Left ventricle myocardium superior (tissue), 1 donor: ENCODE measurements around the gene HEXIM1. TPM values are rescaled to one million over a fixed set of nuclear protein-coding genes. Genes with fewer than 3 reads are reported as not detected.

Source experiments
- ATAC-seq: fragments of 200-7000 bp; cut with Tn5 transposase; one replicate; pipeline ENCODE4 v1.9.1; 2020; ENCODE audit warnings: mild to moderate bottlenecking, moderate library complexity
- DNase-seq: peaks from one replicate; pipeline ENCODE4 v3.0.0-alpha.2; 2020
- intact Hi-C: fragments of 100-400 bp; cut with micrococcal nuclease; formaldehyde crosslinking; loops from one replicate; pipeline ENCODE4 v1.11.0; 2022
- total RNA-seq: library from RNA; stranded (reverse); fragmentation: NEBNext Ultra II Directional; extraction: Animal tissue kit (Norgen Biotek cat#: 25700); gene quantifications from one replicate; pipeline ENCODE4 v1.2.1, GENCODE V29; 2021
- donor health status: DM: no; HTN: yes; CAD: no; lungs with severe emphysema.

HEXIM1 gene
- total RNA-seq, 1 donor from 2014 or later: 35.1 TPM

- intact Hi-C loops: no loop called here
- no peak for DNase-seq
These were observed 8.7 kb upstream of the HEXIM1 start for GRCh38 chr17:45139533-45139920.

GRCh38 chr17:45143094-45143670 lies 5.1 kb upstream of the HEXIM1 start:
- ATAC-seq: no peak
- DNase-seq: no peak
- intact Hi-C loops: no loop called here

More at GRCh38 chr17:45139533-45139920, 8.7 kb upstream of the HEXIM1 start:
- no peak for ATAC-seq

- ATAC-seq (peak; percentile 34), DNase-seq (peak; percentile 94)
- intact Hi-C loops: no loop called here
These were observed 4.5 kb upstream of the HEXIM1 start for GRCh38 chr17:45143767-45144198.

- intact Hi-C loops: no loop called here
- ATAC-seq: peak; percentile 26
- peak; percentile 84 for DNase-seq
These were observed 3.9 kb upstream of the HEXIM1 start for GRCh38 chr17:45144199-45145034.

- intact Hi-C loops: no loop called here
- peak; percentile 38 for DNase-seq
- ATAC-seq: no peak
These were observed 3.3 kb upstream of the HEXIM1 start for GRCh38 chr17:45145035-45145389.

- intact Hi-C loops: no loop called here
- DNase-seq (no peak), ATAC-seq (no peak)
These were observed 2.1 kb upstream of the HEXIM1 start for GRCh38 chr17:45146166-45146565.

GRCh38 chr17:45146592-45146889 lies 1.7 kb upstream of the HEXIM1 start:
- no peak for DNase-seq
- no peak for ATAC-seq
- intact Hi-C loops: no loop called here

- intact Hi-C loops: no loop called here
- DNase-seq (no peak), ATAC-seq (peak; percentile 5)
These were observed 1.2 kb upstream of the HEXIM1 start for GRCh38 chr17:45146890-45147580.

GRCh38 chr17:45147581-45148182 lies 593 bp upstream of the HEXIM1 start:
- ATAC-seq (peak; percentile 31), DNase-seq (peak; percentile 88)
- intact Hi-C loops: no loop called here

GRCh38 chr17:45149037-45149668 lies 878 bp downstream of the HEXIM1 start:
- DNase-seq: peak; percentile 93
- intact Hi-C loops: no loop called here
- peak; percentile 69 for ATAC-seq

- DNase-seq (peak; percentile 77), ATAC-seq (peak; percentile 8)
- intact Hi-C loops: no loop called here
These were observed 1.7 kb downstream of the HEXIM1 start for GRCh38 chr17:45149669-45150664.

- intact Hi-C loops: no loop called here
- DNase-seq: no peak
- no peak for ATAC-seq
These were observed 2.9 kb downstream of the HEXIM1 start for GRCh38 chr17:45150911-45151809.

GRCh38 chr17:45155029-45155428 lies 6.8 kb downstream of the HEXIM1 start:
- intact Hi-C loops: no loop called here
- no peak for ATAC-seq
- DNase-seq: no peak

- no peak for DNase-seq
- intact Hi-C loops: no loop called here
- no peak for ATAC-seq
These were observed 7.2 kb downstream of the HEXIM1 start for GRCh38 chr17:45155483-45155882.

GRCh38 chr17:45156242-45156641 lies 8.0 kb downstream of the HEXIM1 start:
- DNase-seq (no peak), ATAC-seq (no peak)
- intact Hi-C loops: no loop called here

GRCh38 chr17:45160447-45161287 lies 12.4 kb downstream of the HEXIM1 start:
- ATAC-seq (peak; percentile 74), DNase-seq (peak; percentile 84)
- intact Hi-C loops: no loop called here
